GM18502 (cell line): ENCODE measurements around the gene BICRAL.
"Not testable (repeated sequence)": the region's sequence is repeated elsewhere in the genome, so short reads cannot be mapped to it uniquely, and the experiment has no call there.

Experiments
- ATAC-seq: cut with Tn5 transposase; IDR thresholded peaks from one replicate; pipeline ENCODE4 v1.9.1; 2021; ENCODE audit warnings: mild to moderate bottlenecking; ENCODE audit not compliant: unreplicated experiment, poor library complexity

The BICRAL gene, protein sequence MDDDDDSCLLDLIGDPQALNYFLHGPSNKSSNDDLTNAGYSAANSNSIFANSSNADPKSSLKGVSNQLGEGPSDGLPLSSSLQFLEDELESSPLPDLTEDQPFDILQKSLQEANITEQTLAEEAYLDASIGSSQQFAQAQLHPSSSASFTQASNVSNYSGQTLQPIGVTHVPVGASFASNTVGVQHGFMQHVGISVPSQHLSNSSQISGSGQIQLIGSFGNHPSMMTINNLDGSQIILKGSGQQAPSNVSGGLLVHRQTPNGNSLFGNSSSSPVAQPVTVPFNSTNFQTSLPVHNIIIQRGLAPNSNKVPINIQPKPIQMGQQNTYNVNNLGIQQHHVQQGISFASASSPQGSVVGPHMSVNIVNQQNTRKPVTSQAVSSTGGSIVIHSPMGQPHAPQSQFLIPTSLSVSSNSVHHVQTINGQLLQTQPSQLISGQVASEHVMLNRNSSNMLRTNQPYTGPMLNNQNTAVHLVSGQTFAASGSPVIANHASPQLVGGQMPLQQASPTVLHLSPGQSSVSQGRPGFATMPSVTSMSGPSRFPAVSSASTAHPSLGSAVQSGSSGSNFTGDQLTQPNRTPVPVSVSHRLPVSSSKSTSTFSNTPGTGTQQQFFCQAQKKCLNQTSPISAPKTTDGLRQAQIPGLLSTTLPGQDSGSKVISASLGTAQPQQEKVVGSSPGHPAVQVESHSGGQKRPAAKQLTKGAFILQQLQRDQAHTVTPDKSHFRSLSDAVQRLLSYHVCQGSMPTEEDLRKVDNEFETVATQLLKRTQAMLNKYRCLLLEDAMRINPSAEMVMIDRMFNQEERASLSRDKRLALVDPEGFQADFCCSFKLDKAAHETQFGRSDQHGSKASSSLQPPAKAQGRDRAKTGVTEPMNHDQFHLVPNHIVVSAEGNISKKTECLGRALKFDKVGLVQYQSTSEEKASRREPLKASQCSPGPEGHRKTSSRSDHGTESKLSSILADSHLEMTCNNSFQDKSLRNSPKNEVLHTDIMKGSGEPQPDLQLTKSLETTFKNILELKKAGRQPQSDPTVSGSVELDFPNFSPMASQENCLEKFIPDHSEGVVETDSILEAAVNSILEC

DNA sequence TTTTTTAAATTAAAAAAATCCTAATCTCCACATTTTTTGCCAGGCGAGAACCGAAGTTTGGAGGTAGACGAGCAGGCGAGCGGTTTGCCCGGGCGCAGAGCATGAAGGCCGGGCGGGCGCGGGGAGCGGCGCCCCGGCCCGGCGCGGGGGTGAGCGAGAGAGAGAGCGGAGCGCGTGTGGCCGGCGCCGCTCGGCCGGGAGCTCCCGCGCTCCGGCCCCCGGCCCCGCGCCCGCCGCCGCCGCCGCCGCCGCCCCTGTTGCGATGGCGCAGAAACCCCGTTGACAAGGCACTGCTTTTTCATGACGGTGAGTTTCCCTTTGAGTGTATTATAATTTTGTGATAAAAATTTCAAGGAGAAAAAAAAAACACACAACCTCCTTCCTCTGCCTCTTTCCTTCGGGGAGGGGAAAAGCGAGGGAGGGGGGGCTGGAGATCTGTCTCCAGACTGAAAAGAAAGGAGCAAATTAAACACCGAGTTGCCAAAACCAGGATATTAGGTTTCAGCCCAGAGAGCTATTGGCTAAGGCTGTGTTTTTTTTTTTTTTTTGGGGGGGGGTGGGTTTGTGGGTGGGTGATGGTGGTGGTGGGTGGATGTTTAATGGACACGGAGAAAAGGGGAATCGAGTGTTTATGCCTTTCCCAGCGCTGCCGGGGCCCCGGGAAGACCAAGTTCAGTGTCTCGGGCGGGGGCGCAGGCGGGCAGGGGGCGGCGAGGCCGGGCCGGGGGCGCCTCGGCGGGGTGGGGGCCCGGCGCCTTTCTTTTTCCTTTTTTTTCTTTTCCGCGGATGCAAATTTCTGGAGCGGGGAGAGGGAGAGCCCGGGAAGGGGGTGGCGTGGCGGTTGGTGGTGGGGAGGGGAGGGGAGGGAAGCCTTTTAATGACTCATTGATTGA, at the start of gene BICRAL:
Gene BICRAL, plus strand, starts transcription at position 257 of the 893 bp plus-strand sequence. CDS start 39,971 bp downstream, outside the sequence.
- ATAC-seq: no peak

DNA sequence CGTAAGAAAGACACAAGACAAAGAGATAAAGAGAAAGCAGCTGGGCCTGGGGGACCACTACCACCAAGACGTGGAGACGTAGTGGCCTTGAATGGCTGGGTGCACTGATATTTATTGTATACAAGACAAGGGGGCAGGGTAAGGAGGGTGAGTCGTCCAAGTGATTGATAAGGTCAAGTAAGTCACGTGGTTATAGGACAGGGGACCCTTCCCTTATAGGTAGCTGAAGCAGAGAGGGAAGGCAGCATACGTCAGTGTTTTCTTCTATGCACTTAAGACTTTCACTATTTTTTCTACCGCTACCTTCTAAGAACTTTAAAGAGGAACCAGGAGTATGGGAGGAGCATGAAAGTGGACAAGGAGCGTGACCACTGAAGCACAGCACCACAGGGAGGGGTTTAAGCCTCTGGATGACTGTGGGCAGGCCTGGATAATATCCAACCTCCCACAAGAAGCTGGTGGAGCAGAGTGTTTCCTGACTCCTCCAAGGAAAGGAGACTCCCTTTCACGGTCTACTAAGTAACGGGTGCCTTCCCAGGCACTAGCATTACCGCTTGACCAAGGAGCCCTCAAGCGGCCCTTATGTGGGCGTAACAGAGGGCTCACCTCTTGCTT, 47.9 kb upstream of the BICRAL start:
- ATAC-seq: not testable (repeated sequence)

DNA sequence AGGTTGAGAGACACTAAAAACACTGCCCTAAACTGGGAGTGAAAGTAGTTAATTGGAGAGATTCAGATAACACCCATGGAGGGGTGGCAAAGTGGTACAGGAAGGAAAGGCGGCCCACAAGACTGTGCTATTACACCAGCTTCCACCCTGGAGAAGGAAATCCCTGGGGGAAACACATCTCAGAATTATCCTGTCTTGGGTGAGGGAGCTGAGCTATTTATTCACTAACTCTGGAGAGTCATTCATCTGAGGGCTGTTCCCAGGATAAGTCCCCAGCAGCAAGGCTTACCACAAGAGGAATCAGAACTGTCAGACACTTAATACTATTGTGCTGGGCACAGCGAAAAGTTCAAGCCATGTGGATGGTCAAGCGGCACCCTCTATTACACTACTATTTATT, 45.9 kb upstream of the BICRAL start:
- no peak for ATAC-seq

DNA sequence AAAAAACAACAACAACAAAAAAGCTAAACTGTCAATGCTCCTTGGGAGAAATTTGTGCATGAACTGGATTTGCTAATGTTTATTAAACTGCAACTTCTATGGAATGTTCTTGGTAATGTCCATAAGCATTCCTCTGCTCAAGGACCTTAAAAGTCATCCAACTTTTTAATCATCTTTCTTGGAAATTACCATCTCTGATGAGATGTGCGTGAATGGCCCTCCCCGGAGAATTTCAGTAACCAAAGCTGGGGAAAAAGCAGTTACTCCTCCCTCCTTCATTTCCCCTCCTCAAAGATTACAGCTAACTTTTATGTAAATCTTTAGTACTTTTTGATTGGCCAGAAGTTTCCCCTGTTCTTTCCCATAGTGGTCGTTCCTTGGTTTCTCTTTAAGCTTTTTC, 41.1 kb upstream of the BICRAL start:
- no peak for ATAC-seq

DNA sequence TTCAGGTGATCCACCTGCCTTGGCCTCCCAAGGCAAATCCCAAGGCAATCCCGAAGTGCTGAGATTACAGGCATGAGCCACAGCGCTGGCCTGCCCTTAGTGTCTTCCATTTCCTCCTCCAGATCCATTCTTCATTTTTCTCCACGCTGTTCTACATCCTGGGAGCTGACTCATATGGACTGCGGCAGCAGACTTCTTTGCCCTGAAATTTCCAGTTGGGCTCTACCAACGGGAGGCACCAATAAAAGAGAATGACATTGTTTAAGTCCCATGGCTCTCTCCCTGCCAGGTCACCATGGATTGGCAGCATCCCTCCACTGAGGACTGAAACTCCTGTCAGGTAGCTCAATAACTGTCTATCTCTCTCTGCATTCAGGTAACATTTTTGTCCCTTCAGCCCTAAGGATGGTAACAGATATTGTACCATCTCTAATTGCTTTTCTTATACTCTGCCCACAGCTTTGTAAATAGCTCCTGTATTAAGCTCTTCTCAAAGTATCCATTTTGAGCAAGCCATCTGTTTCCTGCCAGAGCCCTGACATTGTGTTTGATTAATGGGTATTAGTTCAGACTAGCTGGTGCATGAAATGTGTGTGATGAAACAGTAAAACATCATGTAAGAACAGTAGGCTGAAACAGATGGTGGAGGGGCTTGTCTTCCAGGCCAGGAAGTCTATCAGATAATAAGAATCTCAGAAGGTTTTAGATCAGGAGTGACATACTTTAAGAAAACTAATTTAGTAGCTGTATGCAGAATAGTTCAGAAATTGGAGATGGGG, 39.5 kb upstream of the BICRAL start:
- no peak for ATAC-seq

DNA sequence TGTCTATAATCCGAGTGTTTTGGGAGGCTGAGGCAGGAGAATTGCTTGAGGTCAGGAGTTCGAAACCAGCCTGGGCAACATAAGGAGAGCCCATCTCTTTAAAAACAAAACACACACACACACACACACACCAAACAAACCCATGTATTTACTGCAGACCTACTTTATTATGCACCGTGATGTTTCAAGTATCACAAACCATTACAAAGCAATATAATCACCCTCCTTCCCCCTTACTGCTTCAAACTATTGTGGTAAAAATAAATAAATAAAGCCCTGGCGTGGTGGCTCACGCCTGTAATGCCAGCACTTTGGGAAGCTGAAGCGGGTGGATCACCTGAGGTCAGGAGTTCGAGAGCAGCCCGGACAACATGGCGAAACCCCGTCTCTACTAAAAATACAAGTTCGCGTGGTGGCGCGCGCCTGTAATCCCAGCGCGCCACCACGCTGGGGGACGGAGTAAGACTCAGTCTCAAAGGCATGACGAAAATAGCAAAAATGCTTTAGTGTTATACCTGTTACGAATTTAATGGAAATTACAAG, 37.4 kb upstream of the BICRAL start:
- no peak for ATAC-seq

DNA sequence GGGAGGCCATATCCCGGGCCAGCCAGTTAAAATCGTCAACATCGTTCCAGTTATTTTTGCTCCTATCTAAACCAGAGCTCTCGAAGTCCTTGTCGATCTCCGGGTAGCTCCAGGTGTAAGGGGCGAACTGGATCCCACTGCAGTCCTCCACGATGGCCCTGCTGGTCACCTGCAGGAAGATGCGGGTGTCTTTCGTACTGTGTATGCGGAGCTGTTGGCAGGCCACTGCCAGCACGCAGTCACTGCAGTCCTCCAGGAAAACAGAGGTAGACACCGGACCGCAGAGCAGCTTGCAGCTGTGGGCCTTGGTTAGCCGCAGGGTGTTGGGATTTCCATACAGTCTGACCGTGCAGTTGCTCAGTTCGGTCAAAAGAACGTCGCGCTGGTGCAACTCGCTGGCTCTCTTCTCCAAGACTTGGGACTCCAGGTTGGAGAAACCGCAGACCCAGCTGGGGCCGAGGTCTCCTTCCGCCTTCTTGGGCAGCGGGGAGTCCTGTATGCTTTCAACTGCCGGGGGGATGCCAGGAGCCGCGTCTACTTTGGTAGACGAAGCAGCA, 36.7 kb upstream of the BICRAL start:
- ATAC-seq: no peak

DNA sequence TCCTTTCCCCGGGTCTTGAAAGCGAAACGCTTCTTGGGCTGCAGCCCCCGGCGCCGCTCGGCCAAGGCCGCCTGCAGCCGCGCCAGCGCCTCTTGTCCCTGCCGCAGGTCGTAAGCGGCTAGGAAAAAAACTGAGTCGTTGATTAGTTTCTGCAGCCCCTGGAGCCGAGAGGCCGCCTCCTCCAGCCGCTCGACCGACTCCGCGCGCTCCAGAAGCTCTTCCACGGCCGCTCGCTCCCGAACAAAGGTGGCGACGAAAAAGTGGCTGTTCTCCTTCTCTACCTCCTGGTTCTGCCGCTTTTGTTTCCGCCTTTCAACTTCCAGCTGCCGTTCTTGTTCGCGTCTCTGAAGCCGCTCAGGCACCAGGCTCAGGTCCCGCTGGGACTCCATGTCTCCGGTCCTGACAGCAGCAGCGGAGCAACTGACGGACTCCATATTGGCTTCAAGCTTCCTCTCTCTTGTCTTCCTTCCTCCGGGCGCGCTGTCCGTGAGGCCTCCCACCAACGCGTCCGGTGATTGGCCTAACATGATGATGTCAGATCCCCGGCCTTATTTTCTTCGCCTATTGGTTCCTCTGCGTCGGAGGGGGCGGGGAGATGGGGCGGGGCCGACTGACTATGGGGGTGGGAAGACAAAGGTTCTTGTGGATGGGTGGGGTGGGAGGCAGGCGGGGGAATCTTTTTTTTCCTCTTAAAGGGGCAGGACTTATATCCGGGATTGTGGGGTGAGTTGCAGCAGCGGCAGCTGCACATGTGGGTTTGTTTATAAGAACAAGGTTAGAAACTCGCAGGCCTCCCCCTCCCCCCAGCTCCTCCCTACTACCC, 36.0 kb upstream of the BICRAL start, which contains the start of gene TBCC:
Gene TBCC, minus strand, starts transcription at position 464 of the 823 bp plus-strand sequence. Its CDS starts 30 bp downstream, at position 434.
- ATAC-seq: peak; percentile 77

DNA sequence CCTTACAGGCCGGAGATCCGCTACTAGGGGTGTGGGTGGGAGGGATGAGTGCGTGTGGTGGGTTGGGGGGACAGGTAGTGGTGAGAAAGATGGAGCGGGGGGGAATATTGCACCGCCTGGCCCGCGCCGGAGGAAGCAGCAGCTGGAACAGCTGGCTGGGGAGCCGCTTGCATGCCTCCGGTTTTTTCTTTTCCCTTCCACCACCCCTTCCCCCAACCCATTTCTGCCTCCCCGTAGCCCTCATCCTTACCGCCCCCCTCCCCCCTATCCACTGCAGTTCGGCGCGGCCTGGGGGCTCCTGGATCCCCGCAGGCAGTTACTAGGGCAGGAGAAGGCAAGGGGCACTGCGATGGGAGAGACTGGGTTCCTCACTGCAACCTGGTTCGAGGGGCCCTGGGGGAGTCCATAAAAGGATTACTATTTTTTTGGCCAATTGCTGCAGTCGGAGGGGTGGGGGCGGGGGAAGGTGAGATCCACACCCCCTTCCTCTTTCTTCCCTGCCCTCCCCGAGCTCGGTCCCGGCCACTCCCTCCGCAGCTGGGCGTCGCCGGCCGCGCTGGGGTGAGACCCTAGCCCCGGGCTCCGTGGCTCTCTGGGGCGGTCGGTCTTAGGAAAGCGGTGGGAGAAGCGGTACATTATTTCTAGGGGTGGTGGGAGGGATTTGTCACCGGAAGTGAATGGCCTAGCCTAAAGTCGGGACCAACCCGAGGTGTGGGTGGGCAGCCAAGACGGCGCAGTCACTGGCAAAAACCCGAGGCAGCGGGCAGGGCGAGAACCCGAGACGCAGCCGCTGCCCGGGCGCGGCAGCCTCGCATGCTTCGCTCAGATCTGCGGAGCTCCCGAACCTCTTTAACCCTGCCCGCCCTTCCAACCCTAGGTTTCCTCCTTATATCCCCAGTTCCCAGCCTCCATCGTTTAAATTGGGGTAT, 35.1 kb upstream of the BICRAL start:
- peak; percentile 58 for ATAC-seq

DNA sequence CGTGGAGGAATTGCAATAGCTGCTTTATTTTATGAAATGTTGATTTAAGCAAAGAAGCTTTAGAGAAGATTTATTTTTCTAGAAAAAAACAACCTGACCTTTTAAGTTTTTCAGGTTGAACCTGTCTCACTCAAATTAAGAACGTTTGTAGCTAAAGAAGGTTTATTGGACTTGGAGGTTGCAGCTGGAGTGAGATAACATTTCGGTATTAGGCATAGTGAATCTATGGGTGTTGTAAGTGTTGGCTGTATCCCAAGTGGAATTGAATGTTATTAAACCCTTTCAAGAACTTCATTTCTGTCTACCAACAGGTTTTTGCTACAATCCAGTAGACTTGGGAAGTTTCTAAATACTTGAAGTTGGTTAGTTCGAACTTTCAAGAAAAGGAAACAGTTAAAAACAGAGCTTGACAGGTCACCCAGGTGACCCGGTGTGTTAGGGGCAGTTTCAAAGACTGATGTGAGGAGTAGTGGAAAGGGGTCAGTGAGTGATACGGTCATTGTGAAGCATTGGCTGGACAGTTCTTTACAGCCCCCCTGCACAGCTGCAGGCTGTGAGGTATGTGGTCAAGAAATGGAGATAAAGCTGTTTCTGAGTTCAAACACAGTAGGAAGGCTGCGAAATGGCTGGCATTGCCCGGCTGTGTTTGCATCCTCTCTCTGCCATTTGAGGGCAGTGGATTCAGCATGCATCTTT, 33.5 kb upstream of the BICRAL start:
- no peak for ATAC-seq

DNA sequence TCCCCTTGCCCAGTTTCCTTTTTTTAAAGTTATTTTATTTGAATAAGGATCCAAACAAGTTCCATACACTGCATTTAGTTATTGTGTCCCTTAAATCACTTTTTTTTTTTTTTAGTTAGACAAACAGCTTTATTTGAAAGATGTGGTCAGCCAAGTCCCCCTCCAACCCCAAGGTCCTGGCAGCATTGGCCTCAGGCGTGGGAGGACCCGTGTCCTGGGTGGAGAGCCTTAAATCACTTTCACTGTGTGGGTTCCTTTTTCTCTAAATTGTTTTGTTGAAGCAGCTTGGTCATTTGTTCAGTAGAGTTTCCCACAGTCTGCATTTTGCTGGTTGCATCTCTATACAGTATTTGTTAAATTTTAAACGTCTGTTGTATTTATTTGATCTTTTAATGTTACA, 30.8 kb upstream of the BICRAL start:
- no peak for ATAC-seq

DNA sequence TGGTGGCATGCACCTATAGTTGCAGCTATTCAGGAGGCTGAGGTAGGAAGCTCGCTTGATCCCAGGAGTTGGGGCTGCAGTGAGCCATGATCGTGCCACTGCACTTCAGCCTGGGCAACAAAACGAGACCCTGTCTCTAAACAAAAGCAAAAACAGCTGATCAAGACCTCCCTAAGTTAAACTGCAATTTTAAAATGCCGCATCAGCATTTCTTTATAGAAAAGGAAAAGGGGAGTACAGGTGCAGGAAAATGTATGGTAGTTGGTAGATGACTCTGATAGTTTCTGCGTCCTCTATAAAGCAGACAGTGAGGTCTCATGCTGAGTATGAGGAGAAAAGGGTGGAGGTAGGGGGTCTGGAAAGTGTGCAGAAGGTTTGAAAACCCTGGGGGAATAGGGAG, 27.1 kb upstream of the BICRAL start:
- ATAC-seq: no peak

DNA sequence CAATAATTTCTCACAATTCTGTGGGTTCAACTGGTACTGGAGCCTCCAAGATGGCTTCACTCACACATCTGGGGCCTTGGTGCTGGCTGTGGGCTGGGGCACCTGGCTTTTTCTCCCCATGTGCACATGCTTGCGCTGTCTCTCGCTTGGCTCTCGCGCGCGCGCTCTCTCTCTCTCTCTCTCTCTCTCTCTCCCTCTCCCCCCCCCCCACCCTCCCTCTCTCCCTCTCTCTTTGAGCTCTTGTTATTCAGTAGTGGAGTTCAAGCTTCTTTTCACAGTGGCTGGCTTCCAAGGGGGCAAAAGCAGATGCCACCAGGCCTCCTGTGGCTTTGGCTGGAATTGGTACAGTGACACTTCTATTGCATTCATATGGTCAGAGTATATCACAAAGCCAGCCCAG, 25.1 kb upstream of the BICRAL start:
- ATAC-seq: no peak

DNA sequence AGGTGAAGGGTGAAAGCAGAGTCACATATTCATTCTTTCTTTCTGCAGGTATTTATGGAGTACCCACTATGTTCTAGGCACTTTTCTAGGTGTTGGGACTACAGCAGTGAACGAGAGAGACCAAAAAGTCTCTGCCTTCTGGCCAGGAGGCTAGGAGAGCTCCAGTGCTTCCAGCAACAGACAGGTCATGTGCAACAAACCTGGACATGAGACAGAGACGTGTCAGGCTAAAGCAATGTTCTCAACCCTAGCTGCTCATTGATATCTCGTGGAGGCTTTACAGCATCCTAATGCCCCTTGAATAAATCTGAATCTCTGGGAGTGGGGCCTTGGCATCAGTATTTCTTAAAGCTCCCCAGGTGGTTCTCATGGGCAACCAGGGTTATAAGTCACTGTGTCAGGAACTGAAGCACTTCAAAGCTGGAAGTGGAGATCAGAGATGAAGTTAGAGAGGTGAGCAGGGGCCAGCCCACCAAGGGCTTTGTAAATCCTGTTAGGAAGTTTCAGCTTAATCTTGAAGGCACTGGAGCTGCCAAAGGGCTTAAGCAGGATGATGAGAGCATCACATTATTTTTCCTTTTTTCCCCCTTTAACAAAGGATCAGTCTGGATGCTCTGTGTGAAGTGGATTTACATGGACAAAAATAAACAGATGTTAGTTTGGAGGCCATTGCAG, 23.0 kb upstream of the BICRAL start:
- no peak for ATAC-seq
